B cell (primary cell): ENCODE data around the gene TBCC. TPM values are rescaled to one million over a fixed set of nuclear protein-coding genes. Genes with fewer than 3 reads are reported as not detected.

ENCODE experiments used
- ATAC-seq: fragments of 200-7000 bp; cut with Tn5 transposase; one replicate; pipeline ENCODE4 v1.10.0; 2021; ENCODE audit warnings: low read depth, mild to moderate bottlenecking, moderate number of reproducible peaks, moderate library complexity
- CTCF ChIA-PET: fragments of 350-600 bp; sonication (Branson Sonifier 250); formaldehyde crosslinking; loops from one replicate; lab custom pipeline; 2021; ENCODE audit warnings: antibody characterized with exemption, inconsistent platforms; lab: Charles Lee
- POLR2A ChIA-PET: fragments of 350-600 bp; sonication (Branson Sonifier 250); formaldehyde crosslinking; loops from one replicate; lab custom pipeline; 2021; ENCODE audit warnings: antibody characterized with exemption; lab: Charles Lee
- DNase-seq: peaks from one replicate; pipeline ENCODE4 v3.0.0; 2013
- H2AFZ ChIP-seq: 2 replicates; pipeline ENCODE4 v1.6.1; 2012; ENCODE audit warnings: mild to moderate bottlenecking, low read depth, low read length; ENCODE audit not compliant: insufficient read depth, poor library complexity, severe bottlenecking
- H3K27ac ChIP-seq, 2 donors: 1 replicate in 1 of 2; 2 replicates in 1 of 2; pipeline ENCODE4 v1.5.1; 2012 to 2013; ENCODE audit warnings: low read length in 2 of 2, mild to moderate bottlenecking in 2 of 2, moderate library complexity in 1 of 2
- H3K27me3 ChIP-seq, 4 experiments: fragments of 200-600 bp in 1 of 4; sonication (generic) in 1 of 4; replicated peaks in 1 of 4; 1 replicate in 2 of 4; 2 replicates in 2 of 4; pipeline versions ENCODE4 v1.6.1 to v1.7.0; 2013 to 2016; ENCODE audit warnings: low read length in 3 of 4, mild to moderate bottlenecking in 2 of 4, mixed read lengths in 1 of 4, moderate library complexity in 1 of 4; ENCODE audit not compliant: insufficient read depth in 4 of 4, control insufficient read depth in 3 of 4; ENCODE audit errors: control extremely low read depth in 1 of 4
- H3K36me3 ChIP-seq, 2 experiments: replicated peaks in 1 of 2; 1 replicate in 1 of 2; 2 replicates in 1 of 2; pipeline versions ENCODE4 v1.6.1 to v1.7.1; 2013; ENCODE audit warnings: low read length in 1 of 2; ENCODE audit not compliant: insufficient read depth in 2 of 2, control insufficient read depth in 1 of 2; ENCODE audit errors: control extremely low read depth in 1 of 2, extremely low read depth in 1 of 2
- H3K4me1 ChIP-seq, 2 donors: fragments of 200-600 bp in 1 of 2; sonication (generic) in 1 of 2; 1 replicate in 1 of 2; 2 replicates in 1 of 2; pipeline versions ENCODE4 v1.5.1 to v1.6.1; 2013 to 2017; ENCODE audit warnings: low read length in 2 of 2; ENCODE audit not compliant: control insufficient read depth in 2 of 2, insufficient read depth in 2 of 2
- H3K4me2 ChIP-seq: replicated peaks from 2 replicates; pipeline ENCODE3; 2012; ENCODE audit warnings: mild to moderate bottlenecking, low read depth, low read length; ENCODE audit not compliant: poor library complexity, severe bottlenecking
- H3K4me3 ChIP-seq, 5 experiments: fragments of 200-600 bp in 1 of 5; sonication (generic) in 1 of 5; 1 replicate in 3 of 5; 2 replicates in 2 of 5; pipeline versions ENCODE4 v1.5.1 to v1.7.0; 2011 to 2016; ENCODE audit warnings: low read length in 4 of 5, mild to moderate bottlenecking in 4 of 5, low read depth in 2 of 5, control low read depth in 1 of 5, moderate library complexity in 1 of 5; ENCODE audit not compliant: insufficient read depth in 1 of 5; ENCODE audit errors: control extremely low read depth in 1 of 5, extremely low read depth in 1 of 5
- H3K79me2 ChIP-seq: fragments of 200-600 bp; sonication (generic); one replicate; pipeline ENCODE4 v1.6.0; 2016; ENCODE audit warnings: low read length; ENCODE audit not compliant: control insufficient read depth, insufficient read depth
- H3K9ac ChIP-seq: fragments of 200-600 bp; sonication (generic); 2 replicates; pipeline ENCODE4 v1.6.1; 2017; ENCODE audit warnings: mild to moderate bottlenecking, low read length, moderate library complexity
- H3K9me3 ChIP-seq, 3 donors: one replicate each; pipeline versions ENCODE4 v1.6.1 to v1.7.1; 2013; ENCODE audit warnings: low read length in 2 of 3; ENCODE audit not compliant: control insufficient read depth in 2 of 3, insufficient read depth in 1 of 3; ENCODE audit errors: control extremely low read depth in 1 of 3
- H4K20me1 ChIP-seq: 2 replicates; pipeline ENCODE4 v1.6.0; 2012; ENCODE audit warnings: mild to moderate bottlenecking, low read length; ENCODE audit not compliant: insufficient read depth, control insufficient read depth, poor library complexity, severe bottlenecking
- H3K27ac Mint-ChIP-seq: one replicate; pipeline ENCODE4 v1.8.0; 2021; ENCODE audit warnings: mixed read lengths
- H3K27me3 Mint-ChIP-seq: one replicate; pipeline ENCODE4 v1.8.0; 2021; ENCODE audit warnings: mixed read lengths
- H3K4me1 Mint-ChIP-seq: one replicate; pipeline ENCODE4 v1.8.0; 2021; ENCODE audit warnings: mixed read lengths
- H3K4me3 Mint-ChIP-seq: one replicate; pipeline ENCODE4 v1.8.0; 2021; ENCODE audit warnings: mixed read lengths
- H3K9me3 Mint-ChIP-seq: one replicate; pipeline ENCODE4 v1.8.0; 2022; ENCODE audit warnings: mixed read lengths; ENCODE audit not compliant: insufficient read depth
- CTCF ChIP-seq: fragments of 200-600 bp; IDR thresholded peaks from one replicate; pipeline ENCODE4 v1.8.0; 2022; ENCODE audit warnings: antibody characterized with exemption, mild to moderate bottlenecking
- EZH2 ChIP-seq: IDR thresholded peaks from 2 replicates; pipeline ENCODE4 v1.6.1; 2012; ENCODE audit warnings: borderline replicate concordance, low read depth, mild to moderate bottlenecking, moderate library complexity, low read length; ENCODE audit not compliant: insufficient read depth, poor library complexity, severe bottlenecking
- WGBS: methylation state at CpG from one replicate; pipeline ENCODE4 v1.1.5; 2013; ENCODE audit warnings: missing lambda C conversion rate; ENCODE audit not compliant: insufficient coverage; 5-methylcytosine and 5-hydroxymethylcytosine counted together
- intact Hi-C: fragments of 100-400 bp; cut with micrococcal nuclease; formaldehyde crosslinking; loops from one replicate; pipeline ENCODE4 v1.10.0; 2022
- polyA plus RNA-seq: library from polyadenylated mRNA; depleted of rRNA; stranded (reverse); fragments of >200 nt; gene quantifications from 2 replicates; pipeline ENCODE4 v1.2.3, GENCODE V29; 2012
- total RNA-seq, 2 donors: library from RNA; stranded (reverse); fragments of 120-200 nt in 1 of 2; gene quantifications; 1 replicate in 1 of 2; 2 replicates in 1 of 2; pipeline versions ENCODE4 v1.2.3 to v1.2.4, GENCODE V29; 2013 to 2022

TBCC gene
- total and polyA plus RNA-seq, 2 donors (not counting 1 experiment from before 2014, with no cell fraction given), result 35.7 to 55.7 TPM

GRCh38 chr6:42771741-42772100 is 25.8 kb upstream of the TBCC start:
- intact Hi-C loops, result loop anchor here (1.0 to 5.0 kb wide), 6 partner anchors 12 to 403 kb away; partner anchors contain the start of genes RPL7L1 and TBCC
- ATAC-seq, result no peak

More at GRCh38 chr6:42771741-42772100, 25.8 kb upstream of the TBCC start:
- peak overlapping the region; percentile 87 for H3K4me3 Mint-ChIP-seq
- no peaks in the 10 kb centered on the region for H3K9me3 Mint-ChIP-seq
- Histone ChIP-seq H3K9ac (peak overlapping the region; percentile 72), H3K79me2 (peaks cover 32% of the 10 kb centered on the region), H3K27ac (peak overlapping the region; percentile 90 to 92), H4K20me1 (no peaks in the 10 kb centered on the region), H3K36me3 (peaks cover 0 to 2% of the 10 kb centered on the region in 2 experiments), H3K27me3 (no peaks in the 10 kb centered on the region), H3K9me3 (no peaks in the 10 kb centered on the region), H2AFZ (no peak overlapping the region), H3K4me3 (peak overlapping the region; percentile 30 to 77 (median 49)), H3K4me2 (peak overlapping the region; percentile 75), H3K4me1 (peaks cover 39 to 52% of the 10 kb centered on the region in 2 donors)
- peak overlapping the region; percentile 99 for H3K27ac Mint-ChIP-seq
- peak; percentile 68 for DNase-seq
- no peaks in the 10 kb centered on the region for H3K27me3 Mint-ChIP-seq
- H3K4me1 Mint-ChIP-seq, result peaks cover 52% of the 10 kb centered on the region
- ChIA-PET POLR2A (interaction anchor here (0.8 to 7.2 kb wide), 5 partner anchors 12 to 109 kb away, joined by 3 to 198 read pairs (median 6); partner anchors contain the start of genes BICRAL, RPL7L1 and TBCC), CTCF (interaction anchor here (1.1 to 4.0 kb wide), 5 partner anchors 7 to 110 kb away, joined by 3 to 16 read pairs (median 12); partner anchors contain the start of genes BICRAL and TBCC)
- WGBS, result no CpG with 5 or more reads among the region's 3 CpGs
- TF ChIP-seq CTCF (no peak), EZH2 (no peak)
